Testis (tissue), 2 donors: ENCODE results near the gene PNPLA1.

Experiments used
- POLR2A ChIP-seq: fragments of 450-650 bp; IDR thresholded peaks from one replicate; pipeline ENCODE4 v1.6.1; 2017; ENCODE audit warnings: antibody characterized with exemption, mild to moderate bottlenecking, moderate library complexity
- TF ChIP-seq, protein P1 (sequence below), 3 experiments: fragments of 450-650 bp in 2 of 3; fragments of 200-600 bp in 1 of 3; sonication (generic) in 1 of 3; IDR thresholded peaks; one replicate each; pipeline ENCODE4 v1.5.1; 2016 to 2019; ENCODE audit warnings: antibody characterized with exemption in 3 of 3, mild to moderate bottlenecking in 2 of 3, moderate library complexity in 1 of 3

DNA sequence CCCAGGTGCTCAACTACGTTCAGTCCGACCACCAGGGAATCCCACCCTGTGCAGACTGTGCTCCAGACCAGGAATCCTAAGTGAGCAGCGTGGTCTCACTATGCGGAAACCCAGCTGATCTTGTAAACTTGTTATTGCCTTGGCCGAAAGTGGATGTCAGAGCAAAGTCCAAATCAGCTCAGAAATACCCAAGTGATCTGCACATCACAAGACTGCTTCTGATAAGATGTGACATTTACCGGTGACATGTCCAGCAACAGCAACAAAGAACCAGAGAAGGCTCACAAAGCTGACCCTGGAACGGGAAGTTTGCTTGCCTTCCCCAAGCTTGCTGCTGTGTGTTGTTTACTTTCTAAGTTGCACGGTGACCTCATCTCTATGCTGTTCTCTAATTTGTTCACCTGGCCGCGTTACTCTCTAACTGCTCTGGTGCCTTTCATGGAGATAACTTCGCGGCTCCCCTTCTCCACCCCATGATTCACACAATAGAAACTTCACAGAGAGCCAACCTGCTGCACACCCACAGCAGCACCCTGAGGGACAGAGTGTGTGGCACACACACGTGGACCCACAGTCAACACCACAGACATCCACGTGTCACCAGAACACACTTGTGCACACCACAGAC is 65.1 kb downstream of the PNPLA1 start:
- TF ChIP-seq, protein P1, sequence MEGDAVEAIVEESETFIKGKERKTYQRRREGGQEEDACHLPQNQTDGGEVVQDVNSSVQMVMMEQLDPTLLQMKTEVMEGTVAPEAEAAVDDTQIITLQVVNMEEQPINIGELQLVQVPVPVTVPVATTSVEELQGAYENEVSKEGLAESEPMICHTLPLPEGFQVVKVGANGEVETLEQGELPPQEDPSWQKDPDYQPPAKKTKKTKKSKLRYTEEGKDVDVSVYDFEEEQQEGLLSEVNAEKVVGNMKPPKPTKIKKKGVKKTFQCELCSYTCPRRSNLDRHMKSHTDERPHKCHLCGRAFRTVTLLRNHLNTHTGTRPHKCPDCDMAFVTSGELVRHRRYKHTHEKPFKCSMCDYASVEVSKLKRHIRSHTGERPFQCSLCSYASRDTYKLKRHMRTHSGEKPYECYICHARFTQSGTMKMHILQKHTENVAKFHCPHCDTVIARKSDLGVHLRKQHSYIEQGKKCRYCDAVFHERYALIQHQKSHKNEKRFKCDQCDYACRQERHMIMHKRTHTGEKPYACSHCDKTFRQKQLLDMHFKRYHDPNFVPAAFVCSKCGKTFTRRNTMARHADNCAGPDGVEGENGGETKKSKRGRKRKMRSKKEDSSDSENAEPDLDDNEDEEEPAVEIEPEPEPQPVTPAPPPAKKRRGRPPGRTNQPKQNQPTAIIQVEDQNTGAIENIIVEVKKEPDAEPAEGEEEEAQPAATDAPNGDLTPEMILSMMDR (IDR thresholded peaks at IDR 0.05), result no peak
- no peak for TF ChIP-seq POLR2A
